ENCODE data around the gene HRH3. TPM values are rescaled to one million over a fixed set of nuclear protein-coding genes. Genes with fewer than 3 reads are reported as not detected.

Gene HRH3
- total RNA-seq, 3 donors from 2014 or later (not counting 1 experiment from before 2014, with no cell fraction given) = not detected

- Histone ChIP-seq H3K36me3 (ENCODE audit: control insufficient read depth, insufficient read depth, low read length) (peaks cover 14% of the 10 kb centered on the region), H3K4me1 (ENCODE audit: control insufficient read depth, insufficient read depth, low read length) (no peaks in the 10 kb centered on the region), H3K4me3 (ENCODE audit: low read length) (no peak overlapping the region), H3K27ac (ENCODE audit: low read length) (no peak overlapping the region), H3K27me3 (ENCODE audit: control insufficient read depth, insufficient read depth, low read length) (no peaks in the 10 kb centered on the region), H3K9me3 (ENCODE audit: control insufficient read depth, insufficient read depth, low read length) (no peaks in the 10 kb centered on the region)
- Mint-ChIP-seq H3K36me3 (no peaks in the 10 kb centered on the region), H3K9me3 (no peaks in the 10 kb centered on the region), H3K4me3 (no peak overlapping the region), H3K4me1 (peaks cover 0 to 8% of the 10 kb centered on the region in 2 donors), H3K27ac (no peak overlapping the region), H3K27me3 (ENCODE audit: low read depth in 2 of 2) (no peaks in the 10 kb centered on the region)
- no peak for TF ChIP-seq CTCF (IDR thresholded peaks at IDR 0.05)
- WGBS (ENCODE audit: insufficient coverage) = 96% methylated on average over 18 of the region's 25 CpGs
- ATAC-seq (no peak), DNase-seq (no peak)
- intact Hi-C loops (cut with micrococcal nuclease) = no loop called here
Observed at GRCh38 chr20:62190639-62191411, 29.3 kb downstream of the HRH3 start.

GRCh38 chr20:62186887-62187866 is 32.9 kb downstream of the HRH3 start:
- ATAC-seq (no peak), DNase-seq (no peak)
- Histone ChIP-seq H3K9me3 (ENCODE audit: control insufficient read depth, insufficient read depth, low read length) (no peaks in the 10 kb centered on the region), H3K36me3 (ENCODE audit: control insufficient read depth, insufficient read depth, low read length) (peaks cover 4% of the 10 kb centered on the region), H3K27ac (ENCODE audit: low read length) (no peak overlapping the region), H3K4me1 (ENCODE audit: control insufficient read depth, insufficient read depth, low read length) (peaks cover 14% of the 10 kb centered on the region), H3K27me3 (ENCODE audit: control insufficient read depth, insufficient read depth, low read length) (no peaks in the 10 kb centered on the region), H3K4me3 (ENCODE audit: low read length) (no peak overlapping the region)
- no peaks in the 10 kb centered on the region for H3K9me3 Mint-ChIP-seq
- no peaks in the 10 kb centered on the region for H3K27me3 Mint-ChIP-seq (ENCODE audit: low read depth in 2 of 2)
- no peak for TF ChIP-seq CTCF (IDR thresholded peaks at IDR 0.05)
- no peaks in the 10 kb centered on the region for H3K36me3 Mint-ChIP-seq
- H3K4me3 Mint-ChIP-seq = no peak overlapping the region
- WGBS (ENCODE audit: insufficient coverage) = 95% methylated on average over 12 of the region's 13 CpGs
- intact Hi-C loops (cut with micrococcal nuclease) = no loop called here
- peaks cover 8 to 26% of the 10 kb centered on the region in 2 donors for H3K4me1 Mint-ChIP-seq
- H3K27ac Mint-ChIP-seq = no peak overlapping the region

GRCh38 chr20:62186096-62186426 is 34.0 kb downstream of the HRH3 start:
- DNase-seq (no peak), ATAC-seq (no peak)
- no peaks in the 10 kb centered on the region for H3K36me3 Mint-ChIP-seq
- Histone ChIP-seq H3K36me3 (ENCODE audit: control insufficient read depth, insufficient read depth, low read length) (peaks cover 4% of the 10 kb centered on the region), H3K27me3 (ENCODE audit: control insufficient read depth, insufficient read depth, low read length) (no peaks in the 10 kb centered on the region), H3K4me1 (ENCODE audit: control insufficient read depth, insufficient read depth, low read length) (peaks cover 14% of the 10 kb centered on the region), H3K9me3 (ENCODE audit: control insufficient read depth, insufficient read depth, low read length) (no peaks in the 10 kb centered on the region), H3K4me3 (ENCODE audit: low read length) (no peak overlapping the region), H3K27ac (ENCODE audit: low read length) (no peak overlapping the region)
- no peaks in the 10 kb centered on the region for H3K9me3 Mint-ChIP-seq
- WGBS (ENCODE audit: insufficient coverage) = 86% methylated on average over 2 of the region's 3 CpGs
- TF ChIP-seq CTCF (IDR thresholded peaks at IDR 0.05) = no peak
- no peak overlapping the region for H3K4me3 Mint-ChIP-seq
- no peak overlapping the region for H3K27ac Mint-ChIP-seq
- peaks cover 14 to 32% of the 10 kb centered on the region in 2 donors for H3K4me1 Mint-ChIP-seq
- H3K27me3 Mint-ChIP-seq (ENCODE audit: low read depth in 2 of 2) = no peaks in the 10 kb centered on the region
- intact Hi-C loops (cut with micrococcal nuclease) = no loop called here

Measured in natural killer cell (primary cell).